HG03521 (cell line): ENCODE data around the gene FOLR3.
"Not testable (repeated sequence)": the region's sequence is repeated elsewhere in the genome, so short reads cannot be mapped to it uniquely, and the experiment has no call there.

Experiments
- ATAC-seq: cut with Tn5 transposase; IDR thresholded peaks from one replicate; pipeline ENCODE4 v1.9.1; 2021; ENCODE audit warnings: mild to moderate bottlenecking, moderate library complexity; ENCODE audit not compliant: unreplicated experiment

FOLR3 gene

GRCh38 chr11:72135473-72135872, at the start of gene FOLR3:
Gene FOLR3 (plus strand): TSS chr11:72135725. CDS start chr11:72135953, 228 bp downstream.
- ATAC-seq: not testable (repeated sequence)

- no peak for ATAC-seq
Measured at GRCh38 chr11:72088076-72088808, 47.3 kb upstream of the FOLR3 start.

DNA sequence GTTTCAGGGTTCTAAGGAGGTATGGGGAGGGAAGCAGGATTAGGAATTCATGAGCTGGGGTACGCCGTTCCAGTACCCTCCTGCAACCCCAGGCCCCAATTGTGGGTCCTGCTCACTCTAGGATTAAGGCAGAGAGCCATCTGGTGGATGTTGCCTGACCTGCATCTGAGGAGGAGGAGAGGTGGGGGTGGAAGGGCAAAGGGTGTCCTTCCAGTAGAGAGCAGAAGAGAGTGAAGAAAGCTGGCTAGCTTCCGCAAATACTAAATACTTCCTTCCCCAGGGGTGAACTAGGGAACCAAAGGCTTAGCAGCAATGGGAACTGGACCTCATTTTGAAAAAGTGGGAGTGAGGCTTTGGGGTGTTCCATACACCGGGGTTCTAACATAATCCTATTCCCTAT, 44.2 kb upstream of the FOLR3 start:
- no peak for ATAC-seq

- no peak for ATAC-seq
Measured at GRCh38 chr11:72098741-72099140, 36.8 kb upstream of the FOLR3 start.

GRCh38 chr11:72100009-72100408, 35.5 kb upstream of the FOLR3 start:
- ATAC-seq: no peak

GRCh38 chr11:72100462-72100861, 35.1 kb upstream of the FOLR3 start:
- no peak for ATAC-seq

- no peak for ATAC-seq
Measured at GRCh38 chr11:72102162-72102561, 33.4 kb upstream of the FOLR3 start.

GRCh38 chr11:72102631-72102945, 32.9 kb upstream of the FOLR3 start:
- no peak for ATAC-seq

GRCh38 chr11:72102946-72103753, 32.4 kb upstream of the FOLR3 start, which contains the start of gene LAMTOR1:
Gene LAMTOR1 (minus strand): TSS chr11:72103297. CDS start chr11:72103224, 73 bp downstream.
- peak; percentile 84 for ATAC-seq

GRCh38 chr11:72103754-72104167, 31.8 kb upstream of the FOLR3 start:
- ATAC-seq: no peak

GRCh38 chr11:72105888-72106287, 29.6 kb upstream of the FOLR3 start, which contains the start of gene TOMT:
Gene TOMT (plus strand): TSS chr11:72105924. CDS start chr11:72105952, 28 bp downstream.
- ATAC-seq: no peak

DNA sequence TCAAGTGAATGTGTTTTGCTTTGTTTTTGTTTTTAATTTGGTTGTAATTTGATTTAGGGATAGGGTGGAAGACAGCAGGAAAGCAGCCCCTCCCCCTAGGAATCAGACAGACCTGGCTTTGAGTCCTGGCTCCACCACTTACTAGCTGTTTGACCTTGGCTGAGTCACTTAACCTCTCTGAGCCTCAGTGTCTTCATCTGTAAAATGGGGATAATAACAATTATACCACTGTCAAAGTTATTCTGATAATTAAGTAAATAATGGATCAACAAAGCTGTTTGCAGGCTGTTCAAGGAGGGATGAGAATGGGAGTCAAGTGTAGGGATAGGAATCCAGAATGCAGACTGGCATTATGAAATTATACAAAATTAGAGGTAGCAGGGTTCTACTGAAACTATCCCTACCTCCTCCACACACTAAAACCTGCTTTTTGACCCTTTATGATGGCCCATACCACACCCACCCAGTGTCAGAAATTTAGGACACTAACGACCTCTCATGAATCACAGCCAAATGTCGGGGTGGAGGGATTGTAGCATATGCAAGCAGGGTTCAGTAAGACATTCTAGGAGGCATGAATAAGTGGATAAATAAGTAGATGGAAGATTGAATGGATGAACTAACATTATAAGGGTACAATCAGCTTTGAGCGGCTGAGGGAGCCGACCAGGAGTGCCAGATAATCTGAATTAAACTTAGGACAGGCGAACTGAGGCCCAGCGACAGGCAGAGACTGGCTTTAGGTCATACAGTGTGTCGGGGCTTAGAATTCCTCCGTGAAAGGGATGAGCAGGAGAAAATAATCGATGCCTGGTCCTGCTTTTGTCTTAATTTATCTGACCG, 24.0 kb upstream of the FOLR3 start:
- no peak for ATAC-seq

GRCh38 chr11:72112143-72112977, 23.2 kb upstream of the FOLR3 start, which contains the start of gene ANAPC15:
Gene ANAPC15 (minus strand): TSS chr11:72112695. CDS start chr11:72111276, 1,419 bp downstream.
- peak; percentile 87 for ATAC-seq

GRCh38 chr11:72112978-72113808, 22.3 kb upstream of the FOLR3 start:
- ATAC-seq: no peak

- ATAC-seq: no peak
Measured at GRCh38 chr11:72114570-72114969, 21.0 kb upstream of the FOLR3 start.

DNA sequence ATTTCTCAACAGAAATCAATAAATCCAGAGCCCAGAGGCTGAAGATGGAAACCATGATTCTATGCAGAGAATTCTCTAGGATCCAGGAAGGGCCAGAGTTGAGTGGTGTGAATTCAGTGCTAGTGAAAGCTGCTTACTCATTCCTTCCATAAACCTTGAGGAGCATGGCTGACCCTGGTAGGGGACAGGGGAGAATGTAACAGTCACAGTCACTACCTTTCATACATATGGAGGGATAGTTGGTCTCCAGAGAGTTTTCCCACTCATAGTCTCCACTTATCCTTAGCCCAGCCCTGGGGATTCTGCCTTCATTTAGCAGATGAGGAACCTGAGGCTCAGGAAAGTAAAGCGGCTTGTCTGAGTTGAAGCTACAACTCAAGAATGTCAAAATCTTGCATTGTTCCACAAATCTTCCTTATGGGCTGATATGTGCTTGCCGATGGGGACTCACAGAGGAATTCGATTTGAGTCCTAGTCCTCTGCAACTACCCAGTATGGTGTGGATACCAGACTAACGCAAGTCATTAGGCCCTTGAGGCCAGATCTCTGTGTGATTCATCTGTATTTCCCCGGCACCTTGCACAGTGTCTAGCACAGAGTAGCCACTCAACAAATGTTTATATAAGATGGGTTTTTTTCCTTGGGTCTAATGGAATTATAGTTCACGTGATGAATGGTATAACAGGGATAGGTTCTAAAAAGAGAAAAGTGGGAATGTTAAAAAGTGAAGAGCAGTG, 19.3 kb upstream of the FOLR3 start:
- ATAC-seq: no peak

- no peak for ATAC-seq
Measured at GRCh38 chr11:72119198-72119597, 16.3 kb upstream of the FOLR3 start.

- no peak for ATAC-seq
Measured at GRCh38 chr11:72120930-72121329, 14.6 kb upstream of the FOLR3 start.

DNA sequence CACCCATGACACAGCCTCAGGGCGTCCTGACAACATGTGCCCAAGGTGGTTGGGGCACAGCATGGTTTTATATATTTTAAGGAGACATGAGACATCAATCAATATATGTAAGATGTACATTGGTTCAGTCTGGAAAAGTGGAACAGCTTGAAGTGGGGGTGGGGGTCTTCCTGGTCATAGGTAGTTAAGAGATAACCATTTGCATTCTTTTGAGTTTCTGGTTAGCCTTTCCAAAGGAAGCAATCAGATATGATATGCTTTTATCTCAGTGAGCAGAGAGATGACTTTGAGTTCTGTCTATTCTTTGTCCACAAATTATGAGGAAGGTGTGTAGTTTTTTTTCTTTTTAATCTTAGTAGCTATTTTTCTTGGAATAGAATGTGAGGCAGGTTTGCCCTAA, 12.9 kb upstream of the FOLR3 start:
- ATAC-seq: no peak
